Jurkat, Clone E6-1 (cell line): ENCODE measurements around the gene AFMID.
"Not testable (repeated sequence)": the region's sequence is repeated elsewhere in the genome, so short reads cannot be mapped to it uniquely, and the experiment has no call there.

ENCODE experiments used
- DNase-seq: peaks from one replicate; pipeline ENCODE4 v3.0.0-alpha.2; 2011; ENCODE audit warnings: low read depth, low spot score
- H3K4me3 ChIP-seq: 2 replicates; pipeline ENCODE4 v1.5.1; 2011; ENCODE audit warnings: mild to moderate bottlenecking, low read length, control low read depth, moderate library complexity

The AFMID gene

DNA sequence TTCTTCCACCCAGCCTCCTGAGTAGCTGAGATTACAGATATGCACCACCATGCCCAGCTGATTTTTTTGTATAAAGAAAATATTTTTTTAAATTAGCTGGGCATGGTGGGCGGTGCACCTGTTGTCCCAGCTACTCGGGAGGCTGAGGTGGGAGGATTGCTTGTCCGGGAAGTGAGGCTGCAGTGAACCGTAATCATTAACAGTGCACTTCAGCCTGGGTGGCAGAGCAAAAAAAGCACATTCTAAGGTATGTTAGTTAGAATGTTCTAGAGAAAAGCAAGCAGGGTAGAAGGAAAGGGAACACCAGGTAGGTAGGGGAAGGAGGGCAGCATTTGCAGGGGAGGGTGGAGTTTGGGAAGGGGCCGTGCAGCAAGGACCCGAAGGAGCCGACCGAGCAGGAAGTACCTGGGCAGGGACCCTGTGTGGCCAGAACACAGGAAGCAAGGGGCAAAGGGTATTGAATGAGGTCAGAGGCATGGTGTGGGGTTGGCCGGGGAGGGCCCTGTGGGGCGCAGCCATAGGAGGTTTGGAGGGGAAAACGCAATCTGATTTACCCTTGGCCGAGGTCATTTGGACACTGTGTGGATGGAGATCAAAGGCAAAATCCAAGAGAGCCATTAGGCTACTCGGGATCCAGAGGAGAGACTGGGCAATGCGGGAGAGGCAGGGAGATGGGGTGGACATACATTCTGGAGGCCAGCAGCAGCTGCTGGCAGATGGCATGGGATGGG, 38.7 kb upstream of the AFMID start:
- no peak for DNase-seq
- no peak overlapping the region for H3K4me3 ChIP-seq

- no peak overlapping the region for H3K4me3 ChIP-seq
- no peak for DNase-seq
Observed at GRCh38 chr17:78151514-78152008, 35.6 kb upstream of the AFMID start.

GRCh38 chr17:78154903-78155811, 32.0 kb upstream of the AFMID start:
- DNase-seq, result no peak

GRCh38 chr17:78159575-78160158, 27.5 kb upstream of the AFMID start:
- no peak for DNase-seq

More at GRCh38 chr17:78154903-78155811, 32.0 kb upstream of the AFMID start:
- H3K4me3 ChIP-seq, result no peak overlapping the region

GRCh38 chr17:78163881-78164747, 23.0 kb upstream of the AFMID start:
- H3K4me3 ChIP-seq, result no peak overlapping the region
- no peak for DNase-seq

More at GRCh38 chr17:78159575-78160158, 27.5 kb upstream of the AFMID start:
- no peak overlapping the region for H3K4me3 ChIP-seq

DNA sequence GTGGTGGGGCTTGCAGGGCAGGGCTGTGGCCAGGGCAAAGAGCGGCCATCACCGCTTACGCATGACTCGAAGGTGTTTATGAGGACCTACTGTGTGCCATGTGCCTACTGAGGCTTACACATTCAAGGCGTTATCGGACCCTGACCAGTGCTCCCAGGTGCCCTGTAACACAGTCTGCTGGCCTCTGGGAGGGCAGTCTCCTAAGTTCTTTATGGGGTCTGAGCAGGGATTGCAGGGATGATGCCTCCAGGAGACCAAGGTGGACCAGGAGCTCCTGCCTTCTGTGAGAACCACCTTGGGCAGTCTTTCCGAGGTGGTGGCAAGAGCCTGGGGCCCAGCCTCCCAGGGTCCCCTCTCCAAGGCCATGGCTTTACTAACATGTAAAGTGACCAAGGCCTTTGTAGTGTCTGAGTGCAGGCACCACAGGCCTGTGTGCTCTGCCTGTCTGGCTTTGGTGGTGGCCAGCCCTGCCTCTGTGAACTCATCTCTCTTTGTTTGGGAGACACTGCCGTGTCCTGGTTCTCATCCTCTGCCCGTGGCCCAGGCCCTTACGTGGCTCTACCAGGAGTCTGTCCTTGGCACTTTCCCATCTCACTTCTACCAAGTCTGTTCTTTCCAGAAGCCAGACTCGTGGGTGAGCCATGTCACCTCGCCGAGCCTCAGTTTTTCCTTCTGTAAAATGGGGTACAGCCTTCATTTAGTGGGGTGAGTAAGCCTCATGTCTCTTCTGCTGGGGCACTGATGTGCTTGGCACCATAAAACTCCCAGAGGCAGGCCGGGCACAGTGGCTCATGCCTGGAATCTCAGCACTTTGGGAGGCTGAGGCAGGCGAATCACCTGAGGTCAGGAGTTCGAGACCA, 22.2 kb upstream of the AFMID start:
- no peak for DNase-seq
- H3K4me3 ChIP-seq, result no peak overlapping the region

DNA sequence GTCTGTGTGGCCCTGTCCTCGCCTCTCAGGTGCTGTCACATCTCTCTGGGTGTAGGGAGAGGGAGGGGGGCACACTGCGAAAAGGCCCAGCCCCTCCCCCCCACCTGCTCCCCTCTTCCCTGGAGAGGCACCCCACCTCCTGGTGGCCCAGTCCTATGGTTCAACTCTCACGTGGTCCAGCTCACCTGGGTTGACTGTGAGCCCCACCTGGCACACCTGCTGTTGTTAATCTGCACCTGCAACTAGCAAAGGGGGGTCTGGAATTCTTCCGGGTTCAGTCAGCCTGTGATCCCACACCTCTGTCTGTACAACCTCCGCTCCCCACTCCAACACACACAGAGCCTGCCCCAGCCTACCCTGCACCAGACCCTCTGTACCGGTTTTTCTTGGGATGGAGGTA, 20.7 kb upstream of the AFMID start:
- no peak overlapping the region for H3K4me3 ChIP-seq
- DNase-seq, result no peak

GRCh38 chr17:78168242-78168902, 18.8 kb upstream of the AFMID start, which contains the start of gene SYNGR2:
Gene SYNGR2, plus strand, starts transcription at chr17:78168581. Its CDS starts 36 bp downstream, at chr17:78168617.
- peak; percentile 60 for DNase-seq

GRCh38 chr17:78168903-78169793, 18.0 kb upstream of the AFMID start:
- no peak for DNase-seq
- H3K4me3 ChIP-seq, result peak overlapping the region; percentile 60

More at GRCh38 chr17:78168242-78168902, 18.8 kb upstream of the AFMID start, which contains the start of gene SYNGR2:
- H3K4me3 ChIP-seq, result peak within 1 kb of the TSS; percentile 60

DNA sequence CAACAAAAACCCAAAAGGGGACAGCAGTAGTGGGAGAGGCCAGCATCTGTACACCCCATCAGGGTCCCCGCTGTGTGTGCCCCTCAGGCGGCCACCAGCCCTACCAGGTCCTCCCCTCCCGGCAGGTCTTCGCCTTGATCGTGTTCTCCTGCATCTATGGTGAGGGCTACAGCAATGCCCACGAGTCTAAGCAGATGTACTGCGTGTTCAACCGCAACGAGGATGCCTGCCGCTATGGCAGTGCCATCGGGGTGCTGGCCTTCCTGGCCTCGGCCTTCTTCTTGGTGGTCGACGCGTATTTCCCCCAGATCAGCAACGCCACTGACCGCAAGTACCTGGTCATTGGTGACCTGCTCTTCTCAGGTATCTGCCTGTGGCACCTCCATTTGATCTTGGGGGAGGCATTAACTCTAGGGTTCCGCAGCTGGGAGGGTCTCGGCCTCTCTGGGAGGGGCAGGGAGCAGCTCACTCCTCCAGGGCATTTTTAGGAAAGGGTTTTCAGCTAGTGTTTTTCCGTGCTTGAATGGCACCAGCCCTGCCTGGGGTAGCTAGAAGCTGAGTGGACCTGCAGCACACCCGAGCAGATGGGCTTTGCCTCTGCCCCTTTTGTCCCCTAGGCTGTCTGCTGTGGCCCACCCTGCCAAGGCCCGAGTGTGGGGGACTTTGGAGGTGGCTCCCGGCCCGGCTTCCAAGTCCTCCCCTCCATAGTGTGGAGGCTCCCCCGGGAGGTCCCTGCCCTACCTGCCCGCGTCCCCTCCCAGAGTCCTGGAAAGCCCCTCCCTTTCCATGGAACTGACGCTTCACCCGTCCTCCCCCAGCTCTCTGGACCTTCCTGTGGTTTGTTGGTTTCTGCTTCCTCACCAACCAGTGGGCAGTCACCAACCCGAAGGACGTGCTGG, 16.2 kb upstream of the AFMID start:
- DNase-seq, result no peak
- no peak overlapping the region for H3K4me3 ChIP-seq

DNA sequence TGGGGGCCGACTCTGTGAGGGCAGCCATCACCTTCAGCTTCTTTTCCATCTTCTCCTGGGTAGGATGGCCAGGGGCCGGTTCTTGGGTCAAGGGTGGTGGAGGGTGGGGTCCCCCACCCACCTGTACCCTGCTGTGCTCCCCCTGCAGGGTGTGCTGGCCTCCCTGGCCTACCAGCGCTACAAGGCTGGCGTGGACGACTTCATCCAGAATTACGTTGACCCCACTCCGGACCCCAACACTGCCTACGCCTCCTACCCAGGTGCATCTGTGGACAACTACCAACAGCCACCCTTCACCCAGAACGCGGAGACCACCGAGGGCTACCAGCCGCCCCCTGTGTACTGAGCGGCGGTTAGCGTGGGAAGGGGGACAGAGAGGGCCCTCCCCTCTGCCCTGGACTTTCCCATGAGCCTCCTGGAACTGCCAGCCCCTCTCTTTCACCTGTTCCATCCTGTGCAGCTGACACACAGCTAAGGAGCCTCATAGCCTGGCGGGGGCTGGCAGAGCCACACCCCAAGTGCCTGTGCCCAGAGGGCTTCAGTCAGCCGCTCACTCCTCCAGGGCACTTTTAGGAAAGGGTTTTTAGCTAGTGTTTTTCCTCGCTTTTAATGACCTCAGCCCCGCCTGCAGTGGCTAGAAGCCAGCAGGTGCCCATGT, 15.4 kb upstream of the AFMID start:
- DNase-seq, H3K4me3 ChIP-seq: not testable (repeated sequence)

- DNase-seq, result no peak
- no peak overlapping the region for H3K4me3 ChIP-seq
Observed at GRCh38 chr17:78172249-78173051, 14.7 kb upstream of the AFMID start.

GRCh38 chr17:78173097-78173715, 14.0 kb upstream of the AFMID start:
- DNase-seq, result peak; percentile 11
- H3K4me3 ChIP-seq, result no peak overlapping the region
